ENCODE data around the gene FCHSD2. TPM values are rescaled to one million over a fixed set of nuclear protein-coding genes. Genes with fewer than 3 reads are reported as not detected.

FCHSD2 gene
- total and polyA plus RNA-seq, 4 donors: 14.7 to 41.6 (median 32.6) TPM

GRCh38 chr11:73003088-73003487 lies 139.0 kb downstream of the FCHSD2 start:
- Histone ChIP-seq H3K9ac (ENCODE audit: insufficient read depth in 1 of 2, low read length in 2 of 2) (no peak overlapping the region), H3K9me3 (ENCODE audit: control insufficient read depth in 4 of 4, insufficient read depth in 3 of 4, low read length in 3 of 4) (no peaks in the 10 kb centered on the region), H3K36me3 (ENCODE audit: control insufficient read depth in 4 of 4, insufficient read depth in 4 of 4, low read length in 4 of 4) (peaks cover 0 to 3% (median 2%) of the 10 kb centered on the region in 4 donors), H3K27me3 (ENCODE audit: control insufficient read depth in 3 of 3, insufficient read depth in 3 of 3, low read length in 2 of 3) (no peaks in the 10 kb centered on the region), H3K4me1 (ENCODE audit: control insufficient read depth in 5 of 5, insufficient read depth in 5 of 5, low read length in 5 of 5) (peaks cover 0 to 4% (median 0%) of the 10 kb centered on the region in 5 donors), H3K4me3 (no peak overlapping the region), H3K27ac (ENCODE audit: low read depth in 1 of 2, low read length in 1 of 2) (no peak overlapping the region)
- DNase-seq (no peak), ATAC-seq (ENCODE audit: insufficient read depth, low FRiP score) (no peak)
- TF ChIP-seq CTCF (IDR thresholded peaks at IDR 0.05; ENCODE audit: control extremely low read depth, extremely low read depth): no peak

- no peaks in the 10 kb centered on the region for H3K27me3 ChIP-seq (ENCODE audit: control insufficient read depth in 3 of 3, insufficient read depth in 3 of 3, low read length in 2 of 3)
- no peak overlapping the region for H3K4me3 ChIP-seq
- no peaks in the 10 kb centered on the region for H3K9me3 ChIP-seq (ENCODE audit: control insufficient read depth in 4 of 4, insufficient read depth in 3 of 4, low read length in 3 of 4)
- H3K4me1 ChIP-seq (ENCODE audit: control insufficient read depth in 5 of 5, insufficient read depth in 5 of 5, low read length in 5 of 5): peaks cover 0 to 7% (median 0%) of the 10 kb centered on the region in 5 donors
- DNase-seq (no peak), ATAC-seq (ENCODE audit: insufficient read depth, low FRiP score) (no peak)
- H3K27ac ChIP-seq (ENCODE audit: low read depth in 1 of 2, low read length in 1 of 2): no peak overlapping the region
- H3K36me3 ChIP-seq (ENCODE audit: control insufficient read depth in 4 of 4, insufficient read depth in 4 of 4, low read length in 4 of 4): peaks cover 0 to 3% (median under 1%) of the 10 kb centered on the region in 4 donors
- TF ChIP-seq CTCF (IDR thresholded peaks at IDR 0.05; ENCODE audit: control extremely low read depth, extremely low read depth): no peak
- 72 to 93% methylated on average over 2 of the region's 2 CpGs for WGBS, 2 donors
- no peak overlapping the region for H3K9ac ChIP-seq (ENCODE audit: insufficient read depth in 1 of 2, low read length in 2 of 2)
Observed at GRCh38 chr11:73002214-73002613, 139.9 kb downstream of the FCHSD2 start.

- TF ChIP-seq CTCF (IDR thresholded peaks at IDR 0.05; ENCODE audit: control extremely low read depth, extremely low read depth): no peak
- Histone ChIP-seq H3K9ac (ENCODE audit: insufficient read depth in 1 of 2, low read length in 2 of 2) (no peak overlapping the region), H3K36me3 (ENCODE audit: control insufficient read depth in 4 of 4, insufficient read depth in 4 of 4, low read length in 4 of 4) (peaks cover 0 to 3% (median under 1%) of the 10 kb centered on the region in 4 donors), H3K4me3 (no peak overlapping the region), H3K4me1 (ENCODE audit: control insufficient read depth in 5 of 5, insufficient read depth in 5 of 5, low read length in 5 of 5) (peaks cover 0 to 11% (median 0%) of the 10 kb centered on the region in 5 donors), H3K27ac (ENCODE audit: low read depth in 1 of 2, low read length in 1 of 2) (no peak overlapping the region), H3K9me3 (ENCODE audit: control insufficient read depth in 4 of 4, insufficient read depth in 3 of 4, low read length in 3 of 4) (no peaks in the 10 kb centered on the region), H3K27me3 (ENCODE audit: control insufficient read depth in 3 of 3, insufficient read depth in 3 of 3, low read length in 2 of 3) (no peaks in the 10 kb centered on the region)
- WGBS, 2 donors: 61 to 83% methylated on average over 4 of the region's 4 CpGs
- ATAC-seq (ENCODE audit: insufficient read depth, low FRiP score) (no peak), DNase-seq (peak in 2 of 3 donors; percentile 13 to 48)
Observed at GRCh38 chr11:73001615-73002014, 140.5 kb downstream of the FCHSD2 start.

- Histone ChIP-seq H3K27me3 (ENCODE audit: control insufficient read depth in 3 of 3, insufficient read depth in 3 of 3, low read length in 2 of 3) (no peaks in the 10 kb centered on the region), H3K4me3 (no peak overlapping the region), H3K4me1 (ENCODE audit: control insufficient read depth in 5 of 5, insufficient read depth in 5 of 5, low read length in 5 of 5) (peaks cover 0 to 11% (median 0%) of the 10 kb centered on the region in 5 donors), H3K36me3 (ENCODE audit: control insufficient read depth in 4 of 4, insufficient read depth in 4 of 4, low read length in 4 of 4) (peaks cover 0 to 5% (median under 1%) of the 10 kb centered on the region in 4 donors), H3K9ac (ENCODE audit: insufficient read depth in 1 of 2, low read length in 2 of 2) (no peak overlapping the region), H3K9me3 (ENCODE audit: control insufficient read depth in 4 of 4, insufficient read depth in 3 of 4, low read length in 3 of 4) (no peaks in the 10 kb centered on the region), H3K27ac (ENCODE audit: low read depth in 1 of 2, low read length in 1 of 2) (no peak overlapping the region)
- DNase-seq: no peak
- no peak for TF ChIP-seq CTCF (IDR thresholded peaks at IDR 0.05; ENCODE audit: control extremely low read depth, extremely low read depth)
- no peak for ATAC-seq (ENCODE audit: insufficient read depth, low FRiP score)
Observed at GRCh38 chr11:72998676-72999075, 143.4 kb downstream of the FCHSD2 start.
